ENCODE data around the gene ZSCAN2.

- TF ChIP-seq, protein P1, sequence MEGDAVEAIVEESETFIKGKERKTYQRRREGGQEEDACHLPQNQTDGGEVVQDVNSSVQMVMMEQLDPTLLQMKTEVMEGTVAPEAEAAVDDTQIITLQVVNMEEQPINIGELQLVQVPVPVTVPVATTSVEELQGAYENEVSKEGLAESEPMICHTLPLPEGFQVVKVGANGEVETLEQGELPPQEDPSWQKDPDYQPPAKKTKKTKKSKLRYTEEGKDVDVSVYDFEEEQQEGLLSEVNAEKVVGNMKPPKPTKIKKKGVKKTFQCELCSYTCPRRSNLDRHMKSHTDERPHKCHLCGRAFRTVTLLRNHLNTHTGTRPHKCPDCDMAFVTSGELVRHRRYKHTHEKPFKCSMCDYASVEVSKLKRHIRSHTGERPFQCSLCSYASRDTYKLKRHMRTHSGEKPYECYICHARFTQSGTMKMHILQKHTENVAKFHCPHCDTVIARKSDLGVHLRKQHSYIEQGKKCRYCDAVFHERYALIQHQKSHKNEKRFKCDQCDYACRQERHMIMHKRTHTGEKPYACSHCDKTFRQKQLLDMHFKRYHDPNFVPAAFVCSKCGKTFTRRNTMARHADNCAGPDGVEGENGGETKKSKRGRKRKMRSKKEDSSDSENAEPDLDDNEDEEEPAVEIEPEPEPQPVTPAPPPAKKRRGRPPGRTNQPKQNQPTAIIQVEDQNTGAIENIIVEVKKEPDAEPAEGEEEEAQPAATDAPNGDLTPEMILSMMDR (IDR thresholded peaks at IDR 0.05) = no peak
- no peak for TF ChIP-seq ZFX (IDR thresholded peaks at IDR 0.05; ENCODE audit: borderline replicate concordance)
These were observed 9.2 kb downstream of the ZSCAN2 start for GRCh38 chr15:84609818-84610525.
